Sigmoid colon (tissue), 4 donors: Measurements from ENCODE around the gene ATP5F1D.
"Not testable (repeated sequence)": the region's sequence is repeated elsewhere in the genome, so short reads cannot be mapped to it uniquely, and the experiment has no call there.

Source experiments
- CTCF ChIP-seq, 4 experiments: fragments of 450-650 bp in 3 of 4; fragments of 200-600 bp in 1 of 4; IDR thresholded peaks; one replicate each; pipeline ENCODE4 v1.5.1; 2016 to 2019; ENCODE audit warnings: antibody characterized with exemption in 4 of 4, mild to moderate bottlenecking in 3 of 4, moderate library complexity in 2 of 4
- EP300 ChIP-seq, 4 donors: sonication (generic); formaldehyde crosslinking; IDR thresholded peaks; one replicate each; pipeline ENCODE4 v1.6.1; 2017; ENCODE audit warnings: antibody characterized with exemption in 4 of 4

GRCh38 chr19:1208830-1209229, 32.7 kb upstream of the ATP5F1D start:
- not testable (repeated sequence) for TF ChIP-seq EP300, CTCF (IDR thresholded peaks at IDR 0.05)
